GM18511 (cell line): Measurements from ENCODE around the gene LDLRAD3.

Source experiments
- ATAC-seq: cut with Tn5 transposase; IDR thresholded peaks from one replicate; pipeline ENCODE4 v1.9.1; 2021; ENCODE audit warnings: mild to moderate bottlenecking, moderate library complexity; ENCODE audit not compliant: unreplicated experiment

LDLRAD3 gene

GRCh38 chr11:36070213-36070953 is 126.5 kb downstream of the LDLRAD3 start:
- no peak for ATAC-seq

- ATAC-seq: no peak
These were observed 127.1 kb downstream of the LDLRAD3 start for GRCh38 chr11:36070954-36071330.

GRCh38 chr11:36071917-36072500 is 128.1 kb downstream of the LDLRAD3 start:
- no peak for ATAC-seq

- ATAC-seq: no peak
These were observed 129.7 kb downstream of the LDLRAD3 start for GRCh38 chr11:36073411-36074203.

- ATAC-seq: no peak
These were observed 131.1 kb downstream of the LDLRAD3 start for GRCh38 chr11:36074941-36075431.

- no peak for ATAC-seq
These were observed 133.5 kb downstream of the LDLRAD3 start for GRCh38 chr11:36077368-36077767.

- no peak for ATAC-seq
These were observed 134.2 kb downstream of the LDLRAD3 start for GRCh38 chr11:36077886-36078685.

- ATAC-seq: no peak
These were observed 134.8 kb downstream of the LDLRAD3 start for GRCh38 chr11:36078686-36079055.

- no peak for ATAC-seq
These were observed 136.2 kb downstream of the LDLRAD3 start for GRCh38 chr11:36079878-36080675.

- ATAC-seq: no peak
These were observed 137.5 kb downstream of the LDLRAD3 start for GRCh38 chr11:36081274-36081945.

GRCh38 chr11:36086366-36086765 is 142.5 kb downstream of the LDLRAD3 start:
- no peak for ATAC-seq

- ATAC-seq: no peak
These were observed 144.6 kb downstream of the LDLRAD3 start for GRCh38 chr11:36088266-36088972.

GRCh38 chr11:36089920-36090319 is 146.1 kb downstream of the LDLRAD3 start:
- no peak for ATAC-seq

GRCh38 chr11:36090356-36091109 is 146.7 kb downstream of the LDLRAD3 start:
- no peak for ATAC-seq

GRCh38 chr11:36091256-36091811 is 147.5 kb downstream of the LDLRAD3 start:
- ATAC-seq: no peak

- no peak for ATAC-seq
These were observed 148.6 kb downstream of the LDLRAD3 start for GRCh38 chr11:36092314-36093030.

GRCh38 chr11:36093548-36093947 is 149.7 kb downstream of the LDLRAD3 start:
- no peak for ATAC-seq
